ENCODE results near the gene IL7R. TPM values are rescaled to one million over a fixed set of nuclear protein-coding genes. Genes with fewer than 3 reads are reported as not detected.

IL7R gene
- total and polyA plus RNA-seq, 10 of the 15 experiments (the other 5 are each of a cell fraction or from before 2014, with no cell fraction given) = 0.40 to 21.1 (median 0.85) TPM

DNA sequence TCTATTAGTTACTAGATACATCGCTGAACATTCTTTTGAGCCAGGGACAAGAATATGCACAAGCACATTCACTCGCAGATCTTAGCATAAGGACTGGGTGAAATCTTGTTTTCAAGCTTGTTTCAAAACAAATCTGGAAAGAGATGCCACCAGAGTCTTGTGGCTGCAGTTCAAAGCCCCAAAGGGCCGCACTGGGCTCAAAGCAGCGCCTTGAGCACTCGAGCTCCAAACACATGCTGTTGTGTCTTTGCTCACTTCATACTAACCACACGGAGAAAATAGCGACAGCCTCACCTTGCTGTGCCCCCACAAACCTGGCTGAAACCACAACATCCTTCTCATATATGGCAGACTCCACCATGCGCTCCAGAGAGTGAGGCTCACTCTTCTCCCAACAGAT is 34.2 kb upstream of the IL7R start:
- FAIRE-seq (no peak), DNase-seq (ENCODE audit: low read depth, low spot score) (no peak), ATAC-seq (no peak; the same call in 2 of the 3 replicates)
- SMC1A ChIA-PET (ENCODE audit: uncharacterized antibody, unreplicated experiment) = interaction anchor here (0.9 to 5.9 kb wide), 11 partner anchors 9 to 104 kb away, joined by 3 to 29 read pairs (median 4); no protein-coding TSS in a partner anchor
- POLR2A ChIA-PET = interaction anchor here (1.1 to 2.3 kb wide), 3 partner anchors 11 to 24 kb away, joined by 4 to 7 read pairs (median 4); no protein-coding TSS in a partner anchor
- CTCF ChIA-PET = interaction anchor here (0.6 to 5.0 kb wide), 14 partner anchors 8 to 223 kb away, joined by 3 to 21 read pairs (median 3); no protein-coding TSS in a partner anchor
- RAD21 ChIA-PET (ENCODE audit: unreplicated experiment) = interaction anchor here (1.1 to 2.2 kb wide), 4 partner anchors 10 to 102 kb away, joined by 3 to 5 read pairs (median 4); no protein-coding TSS in a partner anchor
- H3K4me1 ChIP-seq (ENCODE audit: control insufficient read depth, insufficient read depth, low read length) = no peaks in the 10 kb centered on the region
- H2AFZ ChIP-seq (ENCODE audit: control insufficient read depth, low read depth, low read length) = no peak overlapping the region
- no peak overlapping the region for H3K4me3 ChIP-seq
- TF ChIP-seq, protein P1, sequence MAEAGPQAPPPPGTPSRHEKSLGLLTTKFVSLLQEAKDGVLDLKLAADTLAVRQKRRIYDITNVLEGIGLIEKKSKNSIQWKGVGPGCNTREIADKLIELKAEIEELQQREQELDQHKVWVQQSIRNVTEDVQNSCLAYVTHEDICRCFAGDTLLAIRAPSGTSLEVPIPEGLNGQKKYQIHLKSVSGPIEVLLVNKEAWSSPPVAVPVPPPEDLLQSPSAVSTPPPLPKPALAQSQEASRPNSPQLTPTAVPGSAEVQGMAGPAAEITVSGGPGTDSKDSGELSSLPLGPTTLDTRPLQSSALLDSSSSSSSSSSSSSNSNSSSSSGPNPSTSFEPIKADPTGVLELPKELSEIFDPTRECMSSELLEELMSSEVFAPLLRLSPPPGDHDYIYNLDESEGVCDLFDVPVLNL (IDR thresholded peaks at IDR 0.05; ENCODE audit: low read depth, low read length) = no peak
- TF ChIP-seq ESRRA (IDR thresholded peaks at IDR 0.05; ENCODE audit: low read length) = no peak
- TF ChIP-seq HDAC6 (IDR thresholded peaks at IDR 0.05; ENCODE audit: unreplicated experiment) = no peak
- TF ChIP-seq SUPT20H (IDR thresholded peaks at IDR 0.05; ENCODE audit: borderline replicate concordance, control insufficient read depth, low read depth, low read length) = no peak
- TF ChIP-seq, protein P2, sequence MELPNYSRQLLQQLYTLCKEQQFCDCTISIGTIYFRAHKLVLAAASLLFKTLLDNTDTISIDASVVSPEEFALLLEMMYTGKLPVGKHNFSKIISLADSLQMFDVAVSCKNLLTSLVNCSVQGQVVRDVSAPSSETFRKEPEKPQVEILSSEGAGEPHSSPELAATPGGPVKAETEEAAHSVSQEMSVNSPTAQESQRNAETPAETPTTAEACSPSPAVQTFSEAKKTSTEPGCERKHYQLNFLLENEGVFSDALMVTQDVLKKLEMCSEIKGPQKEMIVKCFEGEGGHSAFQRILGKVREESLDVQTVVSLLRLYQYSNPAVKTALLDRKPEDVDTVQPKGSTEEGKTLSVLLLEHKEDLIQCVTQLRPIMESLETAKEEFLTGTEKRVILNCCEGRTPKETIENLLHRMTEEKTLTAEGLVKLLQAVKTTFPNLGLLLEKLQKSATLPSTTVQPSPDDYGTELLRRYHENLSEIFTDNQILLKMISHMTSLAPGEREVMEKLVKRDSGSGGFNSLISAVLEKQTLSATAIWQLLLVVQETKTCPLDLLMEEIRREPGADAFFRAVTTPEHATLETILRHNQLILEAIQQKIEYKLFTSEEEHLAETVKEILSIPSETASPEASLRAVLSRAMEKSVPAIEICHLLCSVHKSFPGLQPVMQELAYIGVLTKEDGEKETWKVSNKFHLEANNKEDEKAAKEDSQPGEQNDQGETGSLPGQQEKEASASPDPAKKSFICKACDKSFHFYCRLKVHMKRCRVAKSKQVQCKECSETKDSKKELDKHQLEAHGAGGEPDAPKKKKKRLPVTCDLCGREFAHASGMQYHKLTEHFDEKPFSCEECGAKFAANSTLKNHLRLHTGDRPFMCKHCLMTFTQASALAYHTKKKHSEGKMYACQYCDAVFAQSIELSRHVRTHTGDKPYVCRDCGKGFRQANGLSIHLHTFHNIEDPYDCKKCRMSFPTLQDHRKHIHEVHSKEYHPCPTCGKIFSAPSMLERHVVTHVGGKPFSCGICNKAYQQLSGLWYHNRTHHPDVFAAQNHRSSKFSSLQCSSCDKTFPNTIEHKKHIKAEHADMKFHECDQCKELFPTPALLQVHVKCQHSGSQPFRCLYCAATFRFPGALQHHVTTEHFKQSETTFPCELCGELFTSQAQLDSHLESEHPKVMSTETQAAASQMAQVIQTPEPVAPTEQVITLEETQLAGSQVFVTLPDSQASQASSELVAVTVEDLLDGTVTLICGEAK (IDR thresholded peaks at IDR 0.05; ENCODE audit: borderline replicate concordance) = no peak
- TF ChIP-seq ZNF274 (IDR thresholded peaks at IDR 0.05; ENCODE audit: insufficient read depth, insufficient read length) = no peak
- no peak for TF ChIP-seq CBX3 (IDR thresholded peaks at IDR 0.05; ENCODE audit: borderline replicate concordance, low read depth)
- H3K36me3 ChIP-seq (ENCODE audit: control insufficient read depth in 2 of 2, insufficient read depth in 2 of 2, low read length in 1 of 2) = no peaks in the 10 kb centered on the region
- no peak overlapping the region for H3K27ac ChIP-seq (ENCODE audit: control insufficient read depth, insufficient read depth)
- in situ Hi-C loops (cut with MboI) = no loop called here
- H3K27me3 ChIP-seq (replicated peaks in 1 of 2; ENCODE audit: control insufficient read depth in 2 of 2, insufficient read depth in 2 of 2, low read length in 1 of 2) = no peaks in the 10 kb centered on the region
- H4K20me1 ChIP-seq (ENCODE audit: control insufficient read depth, insufficient read depth) = no peaks in the 10 kb centered on the region
- 41% methylated on average over 8 of the region's 8 CpGs for WGBS (ENCODE audit: insufficient coverage, insufficient replicate concordance, low lambda C conversion rate, missing lambda C conversion rate)
- H3K9ac ChIP-seq (ENCODE audit: control insufficient read depth, insufficient read depth, low read length) = no peak overlapping the region
- H3K79me2 ChIP-seq (ENCODE audit: control insufficient read depth, insufficient read depth, low read length) = no peaks in the 10 kb centered on the region
- no peaks in the 10 kb centered on the region for H3K9me3 ChIP-seq (replicated peaks; ENCODE audit: control insufficient read depth, insufficient read depth, low read length)
- intact Hi-C loops (cut with micrococcal nuclease; ENCODE audit: unreplicated experiment) = no loop called here
- H3K4me2 ChIP-seq (ENCODE audit: control insufficient read depth, insufficient read depth) = no peak overlapping the region
- BruUV-seq (replicated peaks) = no TSS peak

Measured in GM12878 (cell line).